ENCODE measurements around the gene ARHGDIB. TPM values are rescaled to one million over a fixed set of nuclear protein-coding genes. Genes with fewer than 3 reads are reported as not detected.

ARHGDIB gene
- total RNA-seq: 680 and 738 TPM in 2 replicates

GRCh38 chr12:14961466-14962152 is at the start of gene ARHGDIB:
Gene ARHGDIB, minus strand, starts transcription at chr12:14961601. Its CDS starts 10,889 bp downstream, at chr12:14950712.
- intact Hi-C loops (cut with micrococcal nuclease): loop anchor here (1.0 to 2.0 kb wide), 13 partner anchors 9 to 921 kb away; partner anchors contain the start of genes C12orf60, STRAP and WBP11
- Mint-ChIP-seq H3K9me3 (no peaks in the 10 kb centered on the region), H3K4me1 (peaks cover 70% of the 10 kb centered on the region), H3K36me3 (ENCODE audit: low read depth) (peaks cover 39% of the 10 kb centered on the region), H3K27ac (peak within 1 kb of the TSS; percentile 98), H3K4me3 (peak within 1 kb of the TSS; percentile 96), H3K27me3 (no peaks in the 10 kb centered on the region)
- ChIA-PET CTCF (interaction anchor here (0.9 to 1.5 kb wide), 3 partner anchors 13 to 238 kb away, joined by 3 to 4 read pairs (median 3); no protein-coding TSS in a partner anchor), POLR2A (interaction anchor here (0.6 to 7.2 kb wide), 11 partner anchors 8 to 574 kb away, joined by 3 to 98 read pairs (median 6); partner anchors contain the start of gene ERP27)
- DNase-seq (peak; percentile 46), ATAC-seq (ENCODE audit: low read depth) (peak; percentile 68)
- no peak for TF ChIP-seq CTCF (IDR thresholded peaks at IDR 0.05)

- peaks cover 18% of the 10 kb centered on the region for H3K27me3 Mint-ChIP-seq
- H3K27ac Mint-ChIP-seq: no peak overlapping the region
- no peaks in the 10 kb centered on the region for H3K4me1 Mint-ChIP-seq
- ChIA-PET POLR2A (no interaction called here), CTCF (no interaction called here)
- no peak for TF ChIP-seq CTCF (IDR thresholded peaks at IDR 0.05)
- no peaks in the 10 kb centered on the region for H3K36me3 Mint-ChIP-seq (ENCODE audit: low read depth)
- intact Hi-C loops (cut with micrococcal nuclease): no loop called here
- H3K9me3 Mint-ChIP-seq: no peaks in the 10 kb centered on the region
- DNase-seq (no peak), ATAC-seq (ENCODE audit: low read depth) (no peak)
- H3K4me3 Mint-ChIP-seq: no peak overlapping the region
Observed at GRCh38 chr12:15011162-15011561, 49.8 kb upstream of the ARHGDIB start.

- ChIA-PET POLR2A (no interaction called here), CTCF (interaction anchor here (0.6 kb wide), 1 partner anchor 493 kb away, joined by 3 read pairs; no protein-coding TSS in a partner anchor)
- H3K9me3 Mint-ChIP-seq: no peaks in the 10 kb centered on the region
- no peak for ATAC-seq (ENCODE audit: low read depth)
- no peak overlapping the region for H3K4me3 Mint-ChIP-seq
- intact Hi-C loops (cut with micrococcal nuclease): no loop called here
- no peaks in the 10 kb centered on the region for H3K36me3 Mint-ChIP-seq (ENCODE audit: low read depth)
- no peak for DNase-seq
- H3K27me3 Mint-ChIP-seq: peaks cover 34% of the 10 kb centered on the region
- TF ChIP-seq CTCF (IDR thresholded peaks at IDR 0.05): no peak
- no peaks in the 10 kb centered on the region for H3K4me1 Mint-ChIP-seq
- no peak overlapping the region for H3K27ac Mint-ChIP-seq
Observed at GRCh38 chr12:15007551-15007950, 46.1 kb upstream of the ARHGDIB start.

- no peak for ATAC-seq (ENCODE audit: low read depth)
- peaks cover 34% of the 10 kb centered on the region for H3K27me3 Mint-ChIP-seq
Observed at GRCh38 chr12:15005064-15005463, 43.7 kb upstream of the ARHGDIB start.

More at GRCh38 chr12:15005064-15005463, 43.7 kb upstream of the ARHGDIB start:
- Mint-ChIP-seq H3K9me3 (no peaks in the 10 kb centered on the region), H3K36me3 (ENCODE audit: low read depth) (no peaks in the 10 kb centered on the region), H3K27ac (no peak overlapping the region), H3K4me1 (no peaks in the 10 kb centered on the region), H3K4me3 (no peak overlapping the region)
- DNase-seq: no peak
- TF ChIP-seq CTCF (IDR thresholded peaks at IDR 0.05): no peak
- intact Hi-C loops (cut with micrococcal nuclease): no loop called here
- ChIA-PET POLR2A (no interaction called here), CTCF (no interaction called here)

All from activated B cell treated with CpG ODN at 0.5 μM for 24 hours (primary cell).